Neural progenitor cell (in vitro differentiated cells): Measurements from ENCODE around the gene SLC17A9.

Experiments used
- EZH2 ChIP-seq: fragments of 200-600 bp; sonication (generic); IDR thresholded peaks from 2 replicates; pipeline ENCODE4 v1.6.1; 2017; ENCODE audit warnings: antibody characterized with exemption, mild to moderate bottlenecking, moderate library complexity
- TF ChIP-seq, protein P1 (sequence below): fragments of 200-600 bp; sonication (generic); IDR thresholded peaks from 2 replicates; pipeline ENCODE4 v1.5.1; 2017; ENCODE audit warnings: antibody characterized with exemption, mild to moderate bottlenecking

DNA sequence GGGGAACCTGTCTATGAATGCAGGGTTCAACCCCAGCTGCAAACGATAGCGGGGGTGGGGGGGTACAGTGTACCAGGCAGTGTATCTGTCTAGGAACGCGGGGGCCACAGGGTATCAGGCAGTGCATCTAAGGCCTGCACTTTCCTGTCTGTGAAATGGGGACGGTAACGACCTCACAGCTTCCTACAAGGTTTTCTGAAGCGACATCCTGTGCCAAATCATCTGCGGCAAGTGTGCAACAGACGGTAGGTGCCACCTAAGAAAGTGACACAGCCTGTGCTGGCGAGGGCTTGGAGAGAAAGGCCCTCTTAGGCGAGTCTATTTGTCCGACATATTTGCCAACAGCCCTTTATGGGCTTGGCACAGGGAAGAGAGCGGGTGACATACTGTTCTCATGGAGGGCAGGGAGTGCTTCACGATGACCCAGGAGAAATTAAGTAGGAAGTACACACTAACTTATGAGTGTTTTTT, 30.0 kb upstream of the SLC17A9 start:
- no peak for TF ChIP-seq EZH2
- TF ChIP-seq, protein P1, sequence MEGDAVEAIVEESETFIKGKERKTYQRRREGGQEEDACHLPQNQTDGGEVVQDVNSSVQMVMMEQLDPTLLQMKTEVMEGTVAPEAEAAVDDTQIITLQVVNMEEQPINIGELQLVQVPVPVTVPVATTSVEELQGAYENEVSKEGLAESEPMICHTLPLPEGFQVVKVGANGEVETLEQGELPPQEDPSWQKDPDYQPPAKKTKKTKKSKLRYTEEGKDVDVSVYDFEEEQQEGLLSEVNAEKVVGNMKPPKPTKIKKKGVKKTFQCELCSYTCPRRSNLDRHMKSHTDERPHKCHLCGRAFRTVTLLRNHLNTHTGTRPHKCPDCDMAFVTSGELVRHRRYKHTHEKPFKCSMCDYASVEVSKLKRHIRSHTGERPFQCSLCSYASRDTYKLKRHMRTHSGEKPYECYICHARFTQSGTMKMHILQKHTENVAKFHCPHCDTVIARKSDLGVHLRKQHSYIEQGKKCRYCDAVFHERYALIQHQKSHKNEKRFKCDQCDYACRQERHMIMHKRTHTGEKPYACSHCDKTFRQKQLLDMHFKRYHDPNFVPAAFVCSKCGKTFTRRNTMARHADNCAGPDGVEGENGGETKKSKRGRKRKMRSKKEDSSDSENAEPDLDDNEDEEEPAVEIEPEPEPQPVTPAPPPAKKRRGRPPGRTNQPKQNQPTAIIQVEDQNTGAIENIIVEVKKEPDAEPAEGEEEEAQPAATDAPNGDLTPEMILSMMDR = no peak
